Measurements from ENCODE around the gene C17orf100. TPM values are rescaled to one million over a fixed set of nuclear protein-coding genes. Genes with fewer than 3 reads are reported as not detected.

C17orf100 gene
- total and polyA plus RNA-seq, 10 of the 15 experiments (the other 5 are each of a cell fraction or from before 2014, with no cell fraction given) = 0.84 to 4.7 (median 1.8) TPM

- intact Hi-C loops (cut with micrococcal nuclease; ENCODE audit: unreplicated experiment) = loop anchor here (10.0 kb wide), 1 partner anchor 94 kb away; the partner anchor contains the start of gene XAF1
- Histone ChIP-seq H4K20me1 (ENCODE audit: control insufficient read depth, insufficient read depth) (no peaks in the 10 kb centered on the region), H3K27me3 (replicated peaks in 1 of 2; ENCODE audit: control insufficient read depth in 2 of 2, insufficient read depth in 2 of 2, low read length in 1 of 2) (no peaks in the 10 kb centered on the region), H3K9ac (ENCODE audit: control insufficient read depth, insufficient read depth, low read length) (no peak overlapping the region), H3K9me3 (replicated peaks; ENCODE audit: control insufficient read depth, insufficient read depth, low read length) (no peaks in the 10 kb centered on the region), H3K27ac (ENCODE audit: control insufficient read depth, insufficient read depth) (no peak overlapping the region), H3K4me2 (ENCODE audit: control insufficient read depth, insufficient read depth) (peak overlapping the region; percentile 72), H3K4me1 (ENCODE audit: control insufficient read depth, insufficient read depth, low read length) (peaks cover 24% of the 10 kb centered on the region), H3K79me2 (ENCODE audit: control insufficient read depth, insufficient read depth, low read length) (no peaks in the 10 kb centered on the region), H3K36me3 (ENCODE audit: control insufficient read depth in 2 of 2, insufficient read depth in 2 of 2, low read length in 1 of 2) (no peaks in the 10 kb centered on the region; a peak in 1 of 4 replicates), H3K4me3 (0 out of 2 replicates have a peak overlapping the region, but pooled peaks have one; percentile 9), H2AFZ (ENCODE audit: control insufficient read depth, low read depth, low read length) (no peak overlapping the region)
- ATAC-seq (peak; percentile 85), FAIRE-seq (peak; percentile 99), DNase-seq (ENCODE audit: low read depth, low spot score) (peak; percentile 63)
- RAD21 ChIA-PET (ENCODE audit: unreplicated experiment) = interaction anchor here (0.7 to 1.2 kb wide), 3 partner anchors 21 to 375 kb away, joined by 3 read pairs; partner anchors contain the start of gene SLC16A13
- 27% methylated on average over 7 of the region's 11 CpGs for WGBS (ENCODE audit: insufficient coverage, insufficient replicate concordance, low lambda C conversion rate, missing lambda C conversion rate)
- POLR2A ChIA-PET = interaction anchor here (0.5 to 1.1 kb wide), 3 partner anchors 50 to 426 kb away, joined by 3 to 4 read pairs (median 3); no protein-coding TSS in a partner anchor
- SMC1A ChIA-PET (ENCODE audit: uncharacterized antibody, unreplicated experiment) = interaction anchor here (1.0 to 2.0 kb wide), 5 partner anchors 10 to 342 kb away, joined by 3 to 6 read pairs (median 4); partner anchors contain the start of genes C17orf100 and MED31
- CTCF ChIA-PET = interaction anchor here (0.5 to 1.9 kb wide), 5 partner anchors 25 to 475 kb away, joined by 3 to 7 read pairs (median 4); no protein-coding TSS in a partner anchor
- in situ Hi-C loops (cut with MboI) = no loop called here
- no TSS peak for BruUV-seq (replicated peaks)
- TF ChIP-seq SPI1 (IDR thresholded peaks at IDR 0.05; ENCODE audit: borderline replicate concordance, insufficient read depth, low read depth, low read length) = peak; percentile 93
- TF ChIP-seq HSF1 (IDR thresholded peaks at IDR 0.05; ENCODE audit: low read depth, low read length) = no peak
- TF ChIP-seq POU2F2 (IDR thresholded peaks at IDR 0.05; ENCODE audit: borderline replicate concordance, low read depth, low read length) = 0 out of 3 replicates have a peak, but pooled peaks have one; percentile 23
- TF ChIP-seq BCL3 (IDR thresholded peaks at IDR 0.05; ENCODE audit: borderline replicate concordance, insufficient read depth, low read depth, low read length, poor library complexity, severe bottlenecking) = peak; percentile 21
- 0 out of 2 replicates have a peak, but pooled peaks have one; percentile 53 for TF ChIP-seq NBN (IDR thresholded peaks at IDR 0.05)
- TF ChIP-seq ATF7 (IDR thresholded peaks at IDR 0.05; ENCODE audit: low read depth) = peak; percentile 66
- TF ChIP-seq NKRF (conservative IDR thresholded peaks at IDR 0.05) = no peak
- no peak for TF ChIP-seq ZZZ3 (IDR thresholded peaks at IDR 0.05; ENCODE audit: control insufficient read depth, insufficient read length, low read depth)
- TF ChIP-seq TCF12 (IDR thresholded peaks at IDR 0.05; ENCODE audit: low read depth, low read length) = peak; percentile 74
- TF ChIP-seq CHD2 (IDR thresholded peaks at IDR 0.05; ENCODE audit: borderline replicate concordance, low read depth, low read length) = no peak
- no peak for TF ChIP-seq SRF (IDR thresholded peaks at IDR 0.05; ENCODE audit: low read depth in 2 of 2, low read length in 2 of 2)
- peak; percentile 43; the same call in 1 of the 2 replicates for TF ChIP-seq CBFB (IDR thresholded peaks at IDR 0.05; ENCODE audit: low read depth)
- no peak for TF ChIP-seq RAD21 (IDR thresholded peaks at IDR 0.05; ENCODE audit: insufficient read depth, low read depth, low read length)
- peak; percentile 83 for TF ChIP-seq RUNX3 (IDR thresholded peaks at IDR 0.05; ENCODE audit: low read length)
- TF ChIP-seq MEF2A (IDR thresholded peaks at IDR 0.05; ENCODE audit: insufficient read depth, low read depth, low read length) = no peak
- no peak for TF ChIP-seq KLF5 (IDR thresholded peaks at IDR 0.05; ENCODE audit: partially characterized antibody)
- peak; percentile 34; the same call in 1 of the 2 replicates for TF ChIP-seq IKZF1 (conservative IDR thresholded peaks at IDR 0.05)
- TF ChIP-seq EED (IDR thresholded peaks at IDR 0.05; ENCODE audit: low read depth) = peak; percentile 65; the same call in 1 of the 2 replicates
- no peak for TF ChIP-seq CREB1 (IDR thresholded peaks at IDR 0.05; ENCODE audit: low read depth)
These were observed 9.4 kb downstream of the C17orf100 start for GRCh38 chr17:6660805-6661463.
